CD4-positive, alpha-beta T cell treated with Interleukin-2 at 100 ng/mL for 4 hours (primary cell): ENCODE results near the gene ZRSR2.
"Not testable (repeated sequence)": the region's sequence is repeated elsewhere in the genome, so short reads cannot be mapped to it uniquely, and the experiment has no call there.

Experiments used
- DNase-seq: peaks from one replicate; pipeline ENCODE4 v3.0.0-alpha.2; 2020; ENCODE audit warnings: low spot score

ZRSR2 gene, protein sequence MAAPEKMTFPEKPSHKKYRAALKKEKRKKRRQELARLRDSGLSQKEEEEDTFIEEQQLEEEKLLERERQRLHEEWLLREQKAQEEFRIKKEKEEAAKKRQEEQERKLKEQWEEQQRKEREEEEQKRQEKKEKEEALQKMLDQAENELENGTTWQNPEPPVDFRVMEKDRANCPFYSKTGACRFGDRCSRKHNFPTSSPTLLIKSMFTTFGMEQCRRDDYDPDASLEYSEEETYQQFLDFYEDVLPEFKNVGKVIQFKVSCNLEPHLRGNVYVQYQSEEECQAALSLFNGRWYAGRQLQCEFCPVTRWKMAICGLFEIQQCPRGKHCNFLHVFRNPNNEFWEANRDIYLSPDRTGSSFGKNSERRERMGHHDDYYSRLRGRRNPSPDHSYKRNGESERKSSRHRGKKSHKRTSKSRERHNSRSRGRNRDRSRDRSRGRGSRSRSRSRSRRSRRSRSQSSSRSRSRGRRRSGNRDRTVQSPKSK

DNA sequence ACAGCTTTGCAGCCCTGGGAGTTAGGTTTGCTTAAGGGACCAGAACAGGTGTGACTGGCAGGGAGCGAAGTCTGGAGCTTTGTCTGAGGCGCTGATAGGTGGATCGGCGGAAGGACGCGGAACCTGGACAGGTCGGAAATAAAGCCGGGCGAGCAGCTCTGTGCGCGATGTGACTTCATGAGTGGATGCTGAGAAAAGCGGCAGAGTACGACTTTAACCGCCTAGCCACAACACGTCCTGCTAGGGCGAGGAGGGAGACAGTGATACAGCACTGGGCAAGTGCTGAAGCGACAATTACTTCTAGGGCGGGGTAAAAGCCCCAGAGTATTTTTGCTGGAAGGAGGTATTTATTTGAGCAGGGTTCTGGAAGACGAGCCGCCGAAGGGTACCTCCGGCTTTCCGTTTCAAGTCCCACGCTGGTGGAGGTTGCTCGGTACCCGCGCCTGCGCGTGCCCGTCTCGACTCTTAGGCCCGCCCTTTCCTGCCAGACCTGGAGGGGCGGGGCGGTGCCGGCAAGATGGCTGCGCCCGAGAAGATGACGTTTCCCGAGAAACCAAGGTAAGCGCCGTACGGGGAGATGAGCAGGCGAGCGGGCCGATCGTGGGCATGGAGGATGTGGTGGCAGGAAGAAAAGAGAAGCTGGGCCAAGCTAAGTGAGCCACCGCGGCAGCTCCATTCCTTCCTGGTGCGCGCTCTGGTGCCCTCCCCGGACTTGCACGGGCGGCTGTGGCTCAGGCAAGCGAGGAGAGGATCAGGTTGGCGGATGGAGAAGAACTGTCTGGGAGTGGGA, at the start of gene ZRSR2:
Gene ZRSR2 (plus strand): TSS at position 506 of the 790 bp plus-strand sequence. CDS start 12 bp downstream, at position 518.
- DNase-seq = peak; percentile 85

DNA sequence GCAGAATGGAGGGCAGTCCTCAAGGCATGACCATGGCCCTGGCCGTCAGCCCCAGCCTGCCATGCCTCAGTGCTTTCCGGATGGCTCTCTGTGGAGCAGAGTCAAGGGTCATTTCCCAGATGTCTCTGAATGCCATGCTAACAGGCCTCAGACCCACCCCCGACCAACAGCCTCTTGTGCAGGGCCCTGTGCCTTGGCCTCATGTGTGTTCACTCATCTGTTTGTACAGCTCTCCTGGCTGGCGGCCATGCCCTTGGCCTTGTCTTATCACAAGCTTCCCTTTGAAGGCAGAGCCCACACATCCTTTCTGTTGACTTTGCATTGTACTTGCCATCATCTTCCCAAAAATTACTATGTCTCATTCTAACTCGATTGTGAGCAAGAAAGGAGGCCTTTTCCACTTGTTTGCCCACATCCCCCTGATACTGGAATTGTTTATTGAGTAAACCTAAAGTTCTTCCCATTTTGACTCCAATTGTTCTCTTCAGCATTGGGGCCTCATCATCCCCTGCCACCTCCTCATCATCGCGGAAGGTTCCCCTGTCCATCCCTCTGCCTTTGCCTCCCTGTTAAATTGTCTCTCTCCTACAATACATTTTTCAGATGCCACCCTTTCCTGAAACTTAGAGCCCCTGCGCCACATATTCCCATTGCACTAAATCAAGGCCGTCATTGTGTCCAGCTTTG, 46.0 kb upstream of the ZRSR2 start:
- DNase-seq = no peak

DNA sequence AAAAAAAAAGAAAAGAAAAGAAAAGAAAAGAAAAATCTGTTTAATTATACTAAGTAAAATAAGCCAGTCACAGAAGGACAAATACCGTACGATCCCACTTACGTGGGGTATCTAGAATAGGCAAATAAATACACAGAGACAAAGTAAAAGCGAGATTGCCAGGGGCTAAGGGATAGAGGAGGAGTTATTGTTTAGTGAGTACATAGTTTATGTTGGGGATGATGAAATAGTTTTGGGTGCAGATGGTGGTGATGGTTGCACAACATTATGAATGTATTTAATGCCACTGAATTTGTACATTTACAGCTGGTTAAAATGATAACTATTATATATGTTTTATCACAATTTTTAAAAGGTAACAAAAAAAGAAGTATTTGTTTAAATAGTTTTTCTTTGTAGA, 45.1 kb upstream of the ZRSR2 start:
- DNase-seq = no peak

DNA sequence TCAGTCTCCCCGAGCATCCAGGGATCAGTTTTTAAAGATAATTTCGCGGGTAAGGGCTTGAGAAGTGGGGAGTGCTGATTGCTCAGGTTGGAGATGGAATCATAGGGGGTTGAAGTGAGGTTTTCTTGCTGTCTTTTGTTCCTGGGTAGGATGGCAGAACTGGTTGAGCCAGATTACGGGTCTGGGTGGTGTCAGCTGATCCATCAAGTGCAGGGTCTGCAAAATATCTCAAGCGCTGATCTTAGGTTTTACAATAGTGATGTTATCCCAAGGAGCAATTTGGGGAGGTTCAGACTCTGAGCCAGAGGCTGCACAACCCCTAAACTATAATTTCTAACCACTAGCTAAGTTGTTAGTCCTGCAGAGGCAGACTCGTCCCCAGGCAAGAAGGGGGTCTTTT, 43.6 kb upstream of the ZRSR2 start:
- DNase-seq = not testable (repeated sequence)

DNA sequence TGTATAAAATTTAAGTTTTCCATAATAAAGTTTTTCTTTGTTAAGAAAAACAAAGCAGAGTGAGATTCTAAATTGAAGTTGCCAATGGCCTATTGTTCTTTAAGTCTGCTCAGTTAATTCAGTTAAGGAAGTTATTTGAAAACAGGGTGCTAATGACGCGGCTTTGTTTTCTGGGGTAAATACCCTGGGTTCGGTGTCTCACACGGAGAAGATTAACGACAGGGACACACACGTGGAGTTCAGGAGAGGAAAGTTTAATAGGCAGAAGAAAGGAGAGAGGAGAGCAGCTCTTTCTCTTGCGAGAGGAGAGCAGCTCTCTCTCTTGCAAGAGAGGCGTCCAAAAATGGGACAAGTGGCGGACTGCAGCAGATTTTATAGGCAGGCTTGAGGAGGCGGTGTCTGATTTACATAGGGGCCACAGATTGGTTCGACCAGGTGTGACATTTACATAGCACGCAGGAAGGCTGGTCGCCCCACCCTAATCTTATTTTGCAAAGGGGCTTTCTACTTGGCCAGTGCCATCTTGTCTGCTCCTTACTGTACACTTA, 42.6 kb upstream of the ZRSR2 start:
- no peak for DNase-seq

DNA sequence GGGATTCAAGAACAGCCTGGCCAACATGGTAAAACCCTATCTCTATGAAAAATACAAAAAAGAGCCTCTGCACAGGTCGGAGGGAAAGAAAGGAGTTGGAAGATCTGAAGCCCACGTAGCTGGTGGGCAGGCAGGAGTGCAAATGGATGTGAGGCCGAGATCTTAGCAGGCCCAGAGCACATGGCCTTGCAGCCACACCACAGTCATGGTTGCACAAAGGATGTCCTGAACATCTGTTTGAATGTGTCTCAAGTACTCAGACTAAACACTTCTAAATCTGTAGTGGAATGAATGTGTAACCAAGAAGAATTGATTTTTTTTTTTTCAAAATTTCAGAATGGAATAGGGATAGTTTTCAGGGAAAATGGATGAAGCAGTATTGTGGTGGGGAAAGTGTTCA, 41.4 kb upstream of the ZRSR2 start:
- DNase-seq = no peak

DNA sequence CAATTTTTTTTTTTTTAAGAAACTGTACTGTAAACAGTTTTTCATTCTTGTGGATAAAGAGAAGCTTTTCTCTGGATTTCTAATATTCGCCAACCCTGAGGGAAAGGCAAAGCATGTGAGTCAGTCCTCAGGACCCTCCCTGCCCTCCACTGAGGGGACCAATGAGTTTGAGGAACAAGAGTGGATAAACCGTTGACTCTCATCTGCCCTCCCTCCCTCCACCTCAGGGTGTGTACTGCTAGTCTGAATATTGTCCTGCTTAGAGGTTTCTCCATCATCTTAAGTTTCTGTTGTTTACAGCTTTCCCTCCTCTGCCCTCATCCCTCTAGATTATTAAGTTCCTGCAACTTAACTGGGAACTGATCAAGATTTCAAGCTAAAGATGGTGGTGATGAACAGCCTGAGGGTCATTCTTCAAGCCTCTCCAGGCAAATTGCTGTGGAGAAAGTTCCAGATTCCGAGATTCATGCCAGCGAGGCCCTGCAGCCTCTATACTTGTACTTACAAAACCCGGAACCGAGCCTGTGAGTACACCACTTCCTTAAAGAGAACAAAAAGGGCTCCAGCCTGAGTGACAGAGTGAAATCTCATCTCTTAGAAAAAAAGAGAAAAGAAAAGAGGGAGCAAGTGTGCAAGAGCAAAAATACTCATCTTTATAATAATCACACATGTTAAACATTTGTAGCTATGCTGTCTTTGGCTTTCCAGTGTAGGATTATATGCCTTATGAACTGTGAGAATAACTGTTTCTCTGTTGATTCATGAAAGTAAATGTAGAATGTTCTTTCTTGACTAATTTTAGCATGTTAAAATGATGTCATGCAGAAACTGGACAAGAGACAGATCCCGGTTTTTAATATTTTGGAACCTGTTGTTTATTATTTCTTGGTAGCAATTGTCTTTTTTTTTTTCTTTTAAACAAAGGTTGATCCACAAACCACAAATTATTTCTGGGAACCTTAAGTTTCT, 40.4 kb upstream of the ZRSR2 start:
- peak; percentile 47 for DNase-seq

DNA sequence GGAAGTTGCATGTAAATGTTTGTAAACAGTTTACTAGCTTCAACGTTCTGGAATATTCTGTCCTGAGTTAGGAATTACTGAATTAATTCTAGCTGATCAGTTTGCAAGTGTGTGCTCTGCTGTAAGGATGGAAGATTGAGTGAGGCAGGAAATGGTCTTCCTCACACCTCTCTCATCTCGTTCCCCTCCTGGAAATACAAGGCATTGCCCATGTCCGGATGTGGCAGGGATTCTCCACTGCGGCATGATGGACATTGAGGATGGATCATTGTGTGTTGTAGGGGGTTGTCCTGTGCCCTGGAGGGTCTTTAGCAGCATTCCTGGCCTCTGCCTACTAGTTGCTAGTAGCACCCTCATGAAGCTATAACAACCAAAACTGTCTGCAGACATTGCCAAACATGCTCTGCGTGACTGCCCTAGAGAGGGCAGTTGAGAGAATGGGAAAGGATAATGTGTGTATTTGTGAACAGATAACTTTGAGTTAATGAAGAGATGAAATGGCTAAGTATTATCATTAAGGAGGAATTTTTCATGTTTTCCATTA, 39.6 kb upstream of the ZRSR2 start:
- DNase-seq = no peak

DNA sequence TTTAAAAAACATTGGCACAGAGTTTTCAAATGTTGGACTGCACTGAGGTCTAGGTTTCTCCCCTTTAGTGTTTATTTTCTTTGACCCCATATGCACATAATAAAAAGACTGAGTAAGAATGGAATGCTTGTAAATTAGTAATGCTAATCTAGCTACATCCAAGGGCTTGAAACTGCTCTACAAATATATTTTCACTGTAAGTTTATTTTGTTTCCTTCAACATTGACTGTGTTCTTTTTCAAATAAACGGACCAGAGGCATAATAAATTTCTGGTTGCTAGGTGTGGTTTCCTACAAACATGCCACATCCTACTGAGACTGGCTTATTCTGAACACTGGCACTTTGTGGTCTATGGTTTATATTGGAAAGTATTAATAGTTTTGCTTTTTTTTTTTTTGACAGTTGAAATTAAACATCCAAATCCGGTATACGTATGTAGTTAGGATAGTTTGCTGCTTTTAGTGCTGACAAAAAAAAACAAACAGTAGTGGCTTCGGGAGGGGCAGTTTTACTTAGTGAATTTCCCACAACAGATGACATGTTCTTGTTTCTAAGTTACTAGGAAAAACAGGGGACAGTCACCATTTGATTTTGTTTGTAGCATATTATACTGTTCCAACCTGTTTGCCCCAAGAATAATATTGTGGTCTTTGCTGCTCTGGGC, 39.0 kb upstream of the ZRSR2 start:
- peak; percentile 81 for DNase-seq

DNA sequence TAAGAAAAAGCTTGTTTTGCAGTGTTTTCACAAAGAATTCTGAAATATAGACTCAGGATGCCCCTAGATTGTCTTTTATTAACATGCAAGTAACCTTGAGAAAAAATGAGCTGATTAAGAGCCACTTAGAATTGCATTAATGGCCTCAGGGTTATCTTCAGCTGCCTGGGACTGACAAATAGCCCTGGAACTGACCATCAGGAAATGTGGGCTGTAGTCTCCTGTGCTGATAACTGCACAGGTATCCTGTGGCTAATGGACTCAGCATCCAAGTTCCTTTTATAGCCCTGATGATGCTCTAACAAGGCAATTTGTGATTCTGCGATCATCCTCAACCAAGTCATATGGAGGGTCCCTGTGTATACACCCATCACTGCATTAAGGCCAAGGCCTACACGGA, 35.2 kb upstream of the ZRSR2 start:
- DNase-seq = no peak

DNA sequence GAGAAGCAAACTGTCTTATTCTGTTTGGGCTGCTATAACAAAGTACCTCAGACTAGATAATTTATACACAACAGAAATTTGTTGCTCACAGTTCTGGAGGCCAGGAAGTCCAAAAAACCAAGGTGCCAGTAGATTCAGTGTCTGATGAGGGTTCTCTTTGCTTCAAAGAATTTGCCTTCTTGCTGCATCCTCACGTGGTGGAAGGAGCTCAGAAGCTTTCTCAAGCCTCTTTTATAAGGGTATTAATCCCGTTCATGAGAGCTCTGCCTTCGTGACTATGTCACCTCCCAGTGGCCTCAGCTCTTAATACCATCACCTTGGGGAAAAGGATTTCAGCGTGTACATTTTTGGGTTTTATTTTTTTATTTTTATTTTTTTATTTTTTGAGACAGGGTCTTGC, 32.1 kb upstream of the ZRSR2 start:
- peak; percentile 71 for DNase-seq

DNA sequence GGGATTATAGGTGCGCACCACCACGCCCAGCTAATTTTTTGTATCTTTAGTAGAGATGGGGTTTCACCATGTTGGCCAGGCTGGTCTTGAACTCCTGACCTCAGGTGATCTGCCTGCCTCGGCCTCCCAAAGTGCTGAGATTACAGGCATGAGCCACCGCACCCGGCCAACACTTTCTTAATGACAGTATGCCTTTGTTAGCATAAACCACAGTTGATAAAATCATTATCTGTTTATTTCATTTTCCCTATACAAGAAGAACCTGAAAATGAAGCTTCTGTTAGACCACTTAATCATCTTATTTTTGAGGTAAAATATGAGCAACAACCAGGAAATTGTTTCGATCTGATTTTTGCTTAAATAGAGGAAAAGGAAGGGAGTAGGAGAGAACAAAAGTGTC, 30.4 kb upstream of the ZRSR2 start:
- not testable (repeated sequence) for DNase-seq

DNA sequence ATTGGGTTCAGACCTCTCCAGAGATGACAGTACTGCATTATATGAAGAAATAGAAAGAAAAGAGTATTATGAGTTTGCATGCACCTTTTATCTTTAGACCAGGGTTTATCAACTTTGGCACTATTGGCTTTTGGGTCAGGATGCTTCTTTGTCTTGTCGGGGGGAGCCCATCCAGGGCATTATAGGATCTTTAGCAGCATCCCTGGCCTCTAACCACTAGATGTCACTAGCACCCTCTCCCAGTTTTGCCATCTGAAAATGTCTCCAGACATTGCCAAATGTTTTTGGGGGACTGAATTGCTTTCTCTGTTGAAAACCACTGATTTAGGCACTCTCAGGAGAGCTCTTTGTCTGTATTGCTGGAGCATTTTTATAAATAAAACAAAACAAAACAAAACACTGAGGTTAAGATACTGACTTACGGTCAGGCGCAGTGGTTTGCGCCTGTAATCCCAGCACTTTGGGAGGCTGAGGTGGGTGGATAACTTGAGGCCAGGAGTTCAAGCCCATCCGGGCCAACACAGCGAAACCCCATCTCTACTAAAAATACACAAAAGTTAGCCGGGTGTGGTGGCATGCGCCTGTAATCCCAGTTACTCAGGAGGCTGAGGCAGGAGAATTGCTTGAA, 28.6 kb upstream of the ZRSR2 start:
- DNase-seq = peak; percentile 48

DNA sequence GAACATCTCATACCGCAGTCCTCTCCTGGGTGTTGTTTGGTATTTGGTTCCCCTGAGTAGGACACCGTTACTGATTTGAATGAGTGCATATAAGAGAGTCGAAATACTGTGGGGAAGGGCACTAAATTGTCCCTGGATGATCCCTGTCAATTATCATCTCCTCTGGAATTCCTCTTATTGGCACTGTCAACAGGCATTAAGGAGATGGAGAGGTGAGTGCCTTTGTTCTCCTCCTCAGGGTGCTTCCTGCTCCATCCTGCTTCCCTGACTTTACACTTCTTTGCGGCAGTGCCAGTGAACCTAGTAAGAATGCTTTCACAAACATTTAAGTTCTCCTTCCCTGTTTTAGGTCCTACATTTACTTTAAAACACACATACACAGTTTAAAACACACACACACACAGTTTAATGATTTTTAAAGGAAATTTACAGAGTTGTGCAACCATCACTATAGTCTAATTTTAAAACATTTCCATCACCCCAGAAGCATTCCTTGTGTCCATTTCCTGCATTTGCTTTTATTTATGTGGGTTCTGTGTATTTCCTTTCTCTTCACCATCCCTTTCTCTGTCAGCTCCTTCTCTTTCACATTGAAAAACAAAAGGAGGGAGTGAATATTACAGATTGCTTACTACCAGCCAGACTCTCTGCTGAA, 20.9 kb upstream of the ZRSR2 start:
- DNase-seq = no peak

DNA sequence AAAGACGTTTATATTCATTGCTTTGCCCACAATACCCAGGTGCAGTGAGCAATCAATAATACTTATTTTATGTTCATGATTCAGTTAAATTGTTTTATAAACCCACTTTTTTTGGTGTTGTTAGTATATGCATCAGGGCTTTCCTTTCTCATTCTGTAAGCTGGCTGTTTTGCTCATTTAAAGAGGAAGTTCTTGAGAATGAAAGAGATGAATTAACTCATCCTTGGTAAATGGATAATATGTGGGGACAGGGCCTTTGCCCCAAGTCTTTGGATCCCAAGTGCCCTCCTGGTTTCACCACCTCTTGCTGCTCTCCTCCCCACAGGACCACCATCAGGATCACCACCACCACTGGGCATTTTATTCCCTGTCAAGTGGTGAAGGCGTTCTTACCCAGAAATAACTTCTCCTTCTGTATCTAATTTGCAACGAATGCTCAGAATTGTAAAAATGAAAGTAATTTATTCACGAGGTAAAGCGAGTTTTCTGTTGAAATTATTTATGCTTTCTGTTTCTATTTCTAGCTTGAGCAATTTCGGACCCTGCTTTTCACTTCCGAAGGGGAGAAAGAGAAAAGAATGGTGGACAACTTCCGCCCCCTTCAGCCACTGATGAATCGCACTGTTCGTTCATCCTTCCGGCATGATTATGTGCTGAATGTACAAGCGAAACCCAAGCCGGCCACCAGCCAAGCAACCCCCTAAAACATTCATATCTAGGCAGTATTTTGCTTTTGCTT, 8.2 kb upstream of the ZRSR2 start:
- peak; percentile 29 for DNase-seq

DNA sequence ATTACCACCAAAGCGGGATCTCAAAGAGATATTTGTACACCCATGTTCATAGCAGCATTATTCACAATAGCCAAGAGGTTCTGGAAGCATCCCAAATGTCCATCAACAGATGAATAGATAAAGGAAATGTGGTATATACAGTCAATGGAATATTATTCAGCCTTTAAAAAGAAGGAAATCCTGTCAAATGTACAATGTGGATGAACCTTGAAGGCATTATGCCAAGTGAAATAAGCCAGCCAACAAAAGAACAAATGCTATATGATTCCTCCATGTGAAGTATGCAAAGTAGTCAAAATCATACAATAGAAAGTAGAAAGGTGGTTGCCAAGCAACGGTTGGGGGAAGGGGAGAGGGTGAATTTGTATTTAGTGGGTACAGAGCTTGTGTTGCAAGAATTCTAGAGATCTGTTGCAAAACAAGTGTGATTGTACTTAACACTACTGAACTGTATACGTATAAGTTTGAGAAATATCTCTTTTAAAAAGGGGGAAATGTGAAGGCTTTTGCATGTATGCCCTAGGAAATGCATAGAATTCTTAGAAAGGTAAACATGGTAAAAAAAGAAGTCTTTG, 5.0 kb upstream of the ZRSR2 start:
- no peak for DNase-seq

DNA sequence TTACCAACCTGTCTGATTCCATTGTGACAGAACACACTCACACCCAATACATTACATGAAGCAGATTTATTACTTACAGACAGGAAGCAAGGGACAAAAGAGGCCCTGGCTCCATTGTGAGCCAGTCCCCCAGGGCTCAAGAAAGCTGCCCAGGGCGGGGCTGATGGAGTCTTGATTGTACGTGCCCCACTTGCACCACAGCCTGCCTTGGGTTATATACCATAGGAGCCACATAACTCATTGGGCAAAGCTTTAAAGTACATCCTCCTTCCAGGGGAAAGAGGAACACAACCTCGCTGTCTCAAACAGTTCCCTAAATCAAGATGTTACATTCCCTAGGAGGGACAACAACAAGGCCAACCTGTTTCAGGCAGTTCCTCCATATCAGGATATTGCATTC, 3.4 kb upstream of the ZRSR2 start:
- no peak for DNase-seq

DNA sequence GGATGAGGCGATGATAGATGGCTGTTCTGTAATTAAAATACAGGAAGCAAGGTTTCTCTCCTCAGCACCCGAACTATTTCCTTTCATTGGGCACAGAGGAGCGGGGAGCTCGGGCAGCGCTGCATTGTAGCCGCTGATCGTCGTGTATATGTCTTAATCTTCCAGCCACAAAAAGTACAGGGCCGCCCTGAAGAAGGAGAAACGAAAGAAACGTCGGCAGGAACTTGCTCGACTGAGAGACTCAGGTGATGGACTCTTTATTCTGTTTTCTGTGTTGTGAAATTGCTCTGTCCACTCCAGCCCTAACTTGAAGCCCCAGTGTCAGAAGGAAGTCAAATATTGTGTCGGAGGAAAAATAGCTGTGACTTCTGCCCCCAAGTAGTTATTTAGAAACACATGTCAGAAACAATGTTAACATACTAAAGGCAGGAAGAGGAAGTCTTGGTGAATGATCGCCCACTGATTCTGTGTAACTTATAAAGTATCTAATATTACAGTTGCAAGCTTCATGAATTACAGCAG, 546 bp downstream of the ZRSR2 start:
- peak; percentile 7 for DNase-seq
